PC-3 (cell line): ENCODE data around the gene FAM13A. TPM values are rescaled to one million over a fixed set of nuclear protein-coding genes. Genes with fewer than 3 reads are reported as not detected.

Experiments used
- ATAC-seq: fragments of 200-7000 bp; cut with Tn5 transposase; 2 replicates; pipeline ENCODE4 v1.9.1; 2020; ENCODE audit warnings: mild to moderate bottlenecking, moderate library complexity
- BruUV-seq: library from RNA; stranded (reverse); fragments of 400-500 nt; replicated peaks from 2 replicates; lab custom pipeline; 2021; lab: Mats Ljungman, UMichigan
- CTCF ChIA-PET: fragments of 300-600 bp; sonication (Branson Sonifier 250); formaldehyde crosslinking; loops from one replicate; lab custom pipeline; 2022; ENCODE audit warnings: antibody characterized with exemption; lab: Charles Lee
- POLR2A ChIA-PET: fragments of 300-600 bp; sonication (Branson Sonifier 250); formaldehyde crosslinking; loops from one replicate; lab custom pipeline; 2022; ENCODE audit warnings: antibody characterized with exemption; ENCODE audit not compliant: unreplicated experiment; lab: Charles Lee
- DNase-seq: peaks from one replicate; pipeline ENCODE4 v3.0.0-alpha.2; 2015
- H2AFZ ChIP-seq: fragments of 300-600 bp; sonication (generic); 2 replicates; pipeline ENCODE4 v1.6.0; 2016; ENCODE audit warnings: antibody characterized with exemption, low read length
- H3F3A ChIP-seq: fragments of 300-600 bp; sonication (generic); one replicate; pipeline ENCODE4 v1.6.0; 2017; ENCODE audit warnings: antibody characterized with exemption, low read length, control low read depth, mild to moderate bottlenecking; ENCODE audit not compliant: unreplicated experiment
- H3K27ac ChIP-seq: fragments of 300-600 bp; sonication (generic); 2 replicates; pipeline ENCODE4 v1.5.1; 2016; ENCODE audit warnings: mild to moderate bottlenecking, low read length
- H3K27me3 ChIP-seq: fragments of 300-600 bp; sonication (generic); 2 replicates; pipeline ENCODE4 v1.6.1; 2016; ENCODE audit warnings: low read length, mixed read lengths
- H3K36me3 ChIP-seq: fragments of 300-600 bp; sonication (generic); 2 replicates; pipeline ENCODE4 v1.6.1; 2016; ENCODE audit warnings: low read depth, mixed run types, low read length, mixed read lengths
- H3K4me1 ChIP-seq: fragments of 300-600 bp; sonication (generic); 2 replicates; pipeline ENCODE4 v1.5.1; 2016; ENCODE audit warnings: low read length; ENCODE audit not compliant: insufficient read depth
- H3K4me2 ChIP-seq: fragments of 300-600 bp; sonication (generic); 2 replicates; pipeline ENCODE4 v1.6.0; 2016; ENCODE audit warnings: low read length
- H3K4me3 ChIP-seq: fragments of 300-600 bp; sonication (generic); 2 replicates; pipeline ENCODE4 v1.5.1; 2016; ENCODE audit warnings: mild to moderate bottlenecking, low read length, mixed read lengths
- H3K79me2 ChIP-seq: fragments of 300-600 bp; sonication (generic); 2 replicates; pipeline ENCODE4 v1.6.1; 2017; ENCODE audit warnings: low read length, mixed read lengths
- H3K9ac ChIP-seq: fragments of 300-600 bp; sonication (generic); 2 replicates; pipeline ENCODE4 v1.6.0; 2016; ENCODE audit warnings: mild to moderate bottlenecking, low read length
- H3K9me2 ChIP-seq: fragments of 300-600 bp; sonication (generic); replicated peaks from 2 replicates; pipeline ENCODE4 v1.6.1; 2016; ENCODE audit warnings: mixed run types, low read length, mixed read lengths
- H3K9me3 ChIP-seq: fragments of 300-600 bp; sonication (generic); 2 replicates; pipeline ENCODE4 v1.6.1; 2016; ENCODE audit warnings: low read length, mixed read lengths
- H4K20me1 ChIP-seq: fragments of 300-600 bp; sonication (generic); 2 replicates; pipeline ENCODE4 v1.6.1; 2016; ENCODE audit warnings: low read length, mixed read lengths
- EZH2 ChIP-seq: fragments of 300-600 bp; sonication (generic); IDR thresholded peaks from one replicate; pipeline ENCODE4 v1.6.1; 2017; ENCODE audit warnings: antibody characterized with exemption, mild to moderate bottlenecking, low read length; ENCODE audit not compliant: unreplicated experiment
- EZH2phosphoT487 ChIP-seq: fragments of 300-600 bp; sonication (generic); IDR thresholded peaks from 2 replicates; pipeline ENCODE4 v1.6.1; 2018; ENCODE audit warnings: mild to moderate bottlenecking, antibody characterized with exemption, low read length, borderline replicate concordance
- intact Hi-C: fragments of 100-400 bp; cut with micrococcal nuclease; formaldehyde crosslinking; loops from 2 replicates; pipeline ENCODE4 v1.9.0; 2023
- total RNA-seq: library from RNA; depleted of rRNA; stranded (reverse); fragments of >200 nt; gene quantifications from 2 replicates; pipeline ENCODE4 v1.2.3, GENCODE V29; 2014
- TF ChIP-seq, protein P1 (sequence below): fragments of 300-600 bp; sonication (generic); conservative IDR thresholded peaks from 2 replicates; pipeline ENCODE4 v1.5.1; 2017; ENCODE audit warnings: antibody characterized with exemption, low read depth, mild to moderate bottlenecking, low read length

FAM13A gene
- total RNA-seq, 1 experiment from 2014 or later = 8.6 TPM

DNA sequence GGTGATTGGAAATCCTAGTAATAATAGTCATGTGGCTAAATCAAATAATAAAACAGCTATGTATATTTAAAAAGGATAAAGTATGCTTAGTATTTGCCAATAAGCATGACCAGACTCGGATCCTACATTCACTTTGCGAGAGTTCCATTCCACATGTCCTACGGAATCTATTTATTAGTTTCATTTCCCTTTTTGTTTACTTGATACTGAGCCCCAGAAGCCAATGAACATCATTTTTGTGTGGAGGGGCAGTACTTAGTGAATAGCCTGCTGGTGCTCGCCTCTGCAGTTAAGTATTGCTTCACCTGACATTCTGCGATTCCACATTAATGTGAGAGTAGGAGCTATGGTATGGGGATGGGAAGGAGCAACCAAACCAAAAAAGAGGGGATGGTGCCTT is 300.8 kb downstream of the FAM13A start:
- Histone ChIP-seq H3K27me3 (no peaks in the 10 kb centered on the region), H3K4me1 (peaks cover 27% of the 10 kb centered on the region), H3K4me2 (no peak overlapping the region), H3K79me2 (no peaks in the 10 kb centered on the region), H3K9me2 (no peaks in the 10 kb centered on the region), H3K4me3 (no peak overlapping the region), H3K27ac (no peak overlapping the region), H4K20me1 (no peaks in the 10 kb centered on the region), H3K9me3 (no peaks in the 10 kb centered on the region), H2AFZ (no peak overlapping the region), H3K9ac (no peak overlapping the region), H3K36me3 (no peaks in the 10 kb centered on the region), H3F3A (no peaks in the 10 kb centered on the region)
- CTCF ChIA-PET = no interaction called here
- no TSS peak for BruUV-seq
- intact Hi-C loops = no loop called here
- TF ChIP-seq EZH2phosphoT487 (no peak), EZH2 (no peak)
- TF ChIP-seq, protein P1, sequence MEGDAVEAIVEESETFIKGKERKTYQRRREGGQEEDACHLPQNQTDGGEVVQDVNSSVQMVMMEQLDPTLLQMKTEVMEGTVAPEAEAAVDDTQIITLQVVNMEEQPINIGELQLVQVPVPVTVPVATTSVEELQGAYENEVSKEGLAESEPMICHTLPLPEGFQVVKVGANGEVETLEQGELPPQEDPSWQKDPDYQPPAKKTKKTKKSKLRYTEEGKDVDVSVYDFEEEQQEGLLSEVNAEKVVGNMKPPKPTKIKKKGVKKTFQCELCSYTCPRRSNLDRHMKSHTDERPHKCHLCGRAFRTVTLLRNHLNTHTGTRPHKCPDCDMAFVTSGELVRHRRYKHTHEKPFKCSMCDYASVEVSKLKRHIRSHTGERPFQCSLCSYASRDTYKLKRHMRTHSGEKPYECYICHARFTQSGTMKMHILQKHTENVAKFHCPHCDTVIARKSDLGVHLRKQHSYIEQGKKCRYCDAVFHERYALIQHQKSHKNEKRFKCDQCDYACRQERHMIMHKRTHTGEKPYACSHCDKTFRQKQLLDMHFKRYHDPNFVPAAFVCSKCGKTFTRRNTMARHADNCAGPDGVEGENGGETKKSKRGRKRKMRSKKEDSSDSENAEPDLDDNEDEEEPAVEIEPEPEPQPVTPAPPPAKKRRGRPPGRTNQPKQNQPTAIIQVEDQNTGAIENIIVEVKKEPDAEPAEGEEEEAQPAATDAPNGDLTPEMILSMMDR = no peak
- ATAC-seq (no peak), DNase-seq (no peak)
- POLR2A ChIA-PET = no interaction called here

DNA sequence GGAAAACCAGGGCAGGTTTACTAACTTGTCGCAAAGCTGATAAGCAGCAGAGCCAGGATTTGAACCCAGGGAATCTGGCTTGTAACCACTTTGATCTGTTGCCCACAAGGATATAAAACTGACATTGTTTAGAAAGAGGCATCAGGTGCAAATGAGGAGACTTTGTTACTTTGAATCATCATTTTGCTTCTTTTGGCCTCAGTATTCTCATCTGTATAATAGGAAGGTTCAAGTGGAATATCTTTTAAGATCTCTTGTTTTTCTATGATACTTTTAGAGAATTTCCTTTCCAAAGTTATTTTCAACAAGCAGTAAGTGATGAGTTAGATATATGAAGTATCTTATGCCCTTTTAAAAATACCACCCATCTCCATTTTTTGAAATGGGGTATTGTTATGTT is 301.5 kb downstream of the FAM13A start:
- no peak overlapping the region for H3K4me3 ChIP-seq

DNA sequence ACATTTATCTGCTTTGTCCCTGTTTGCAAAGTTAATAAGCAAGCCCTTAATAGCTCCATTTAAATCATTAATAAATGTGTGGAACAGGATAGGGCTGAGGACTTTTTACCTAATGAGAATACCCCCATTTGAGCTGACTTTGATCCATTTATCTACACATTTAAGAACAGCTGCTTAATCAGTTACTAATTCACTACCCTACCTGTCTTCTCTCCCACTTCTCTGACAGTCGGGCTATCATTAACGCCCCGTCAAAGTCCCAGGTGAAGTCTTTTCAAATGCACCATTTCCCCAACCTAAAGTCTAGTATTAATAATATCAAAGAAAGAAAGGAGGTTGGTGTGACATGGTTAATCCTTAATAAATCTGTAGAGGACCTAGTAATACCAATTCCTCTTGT is 302.2 kb downstream of the FAM13A start:
- Histone ChIP-seq H3K9me3 (no peaks in the 10 kb centered on the region), H3K9ac (no peak overlapping the region), H3K79me2 (no peaks in the 10 kb centered on the region), H3K4me2 (no peak overlapping the region), H3K9me2 (no peaks in the 10 kb centered on the region), H3K4me1 (peaks cover 29% of the 10 kb centered on the region), H3K27ac (no peak overlapping the region), H3K36me3 (peaks cover 5% of the 10 kb centered on the region), H3F3A (no peaks in the 10 kb centered on the region), H3K4me3 (no peak overlapping the region), H4K20me1 (no peaks in the 10 kb centered on the region), H3K27me3 (no peaks in the 10 kb centered on the region), H2AFZ (no peak overlapping the region)
- TF ChIP-seq, protein P1 = no peak
- no peak for TF ChIP-seq EZH2phosphoT487
- TF ChIP-seq EZH2 = no peak
- no TSS peak for BruUV-seq
- intact Hi-C loops = no loop called here
- ChIA-PET CTCF (no interaction called here), POLR2A (no interaction called here)
- DNase-seq = no peak
- ATAC-seq = no peak

More for the DNA sequence above, 301.5 kb downstream of the FAM13A start:
- ATAC-seq = no peak
- Histone ChIP-seq H2AFZ (no peak overlapping the region), H3K4me1 (peaks cover 29% of the 10 kb centered on the region), H3K4me2 (no peak overlapping the region), H3K79me2 (no peaks in the 10 kb centered on the region), H3K36me3 (no peaks in the 10 kb centered on the region), H3F3A (no peaks in the 10 kb centered on the region), H3K9me2 (no peaks in the 10 kb centered on the region), H4K20me1 (no peaks in the 10 kb centered on the region), H3K27me3 (no peaks in the 10 kb centered on the region), H3K27ac (no peak overlapping the region), H3K9me3 (no peaks in the 10 kb centered on the region), H3K9ac (no peak overlapping the region)
- ChIA-PET POLR2A (no interaction called here), CTCF (no interaction called here)
- no TSS peak for BruUV-seq
- no peak for DNase-seq
- intact Hi-C loops = no loop called here
- TF ChIP-seq, protein P1 = no peak
- TF ChIP-seq EZH2 = no peak
- no peak for TF ChIP-seq EZH2phosphoT487
